Heart left ventricle (tissue), 13 donors: ENCODE data around the gene LSAMP.

Experiments
- POLR2A ChIP-seq, 2 donors: fragments of 450-650 bp; IDR thresholded peaks; one replicate each; pipeline ENCODE4 v1.6.1; 2017; ENCODE audit warnings: antibody characterized with exemption in 2 of 2, mild to moderate bottlenecking in 2 of 2, moderate library complexity in 2 of 2
- TF ChIP-seq, protein P1 (sequence below), 12 donors: fragments of 200-600 bp; sonication (generic) in 4 of 12; IDR thresholded peaks; one replicate each; pipeline versions ENCODE4 v1.5.0 to v1.8.0; 2018 to 2022; ENCODE audit warnings: antibody characterized with exemption in 12 of 12, mild to moderate bottlenecking in 5 of 12
- donor health status: ischemic (EF 13 %, LVEDD 7.1; RV severe dilation, severe dysfunction).
- donor health status: DM: no; HTN: yes; CAD: no.
- donor health status: DM: no; HTN: no; CAD: no.
- donor health status: ischemic (EF 25% LVEDD 6.9; RV normal size, moderate dysfunction).
- donor health status: ischemic (EF 25% LVEDD 5.7; RV mildly dilated, moderate dysfunction).
- donor health status: ischemic (EF 35%, LVEDD 5.7; RV mildly dilated, moderate dysfunction).
- donor health status: nonischemic (EF 11% LVEDD 7.7; RV severe dilation, severe dysfunction).
- donor health status: DM: yes; HTN: yes; CAD: no.
- donor health status: PGD.
- donor health status: ischemic (EF 29% LVEDD 5.4; RV normal size, mild dysfunction).
- donor health status: nonischemic (EF 23%, LVEDD 6.1; RV moderate dilation, normal function).

DNA sequence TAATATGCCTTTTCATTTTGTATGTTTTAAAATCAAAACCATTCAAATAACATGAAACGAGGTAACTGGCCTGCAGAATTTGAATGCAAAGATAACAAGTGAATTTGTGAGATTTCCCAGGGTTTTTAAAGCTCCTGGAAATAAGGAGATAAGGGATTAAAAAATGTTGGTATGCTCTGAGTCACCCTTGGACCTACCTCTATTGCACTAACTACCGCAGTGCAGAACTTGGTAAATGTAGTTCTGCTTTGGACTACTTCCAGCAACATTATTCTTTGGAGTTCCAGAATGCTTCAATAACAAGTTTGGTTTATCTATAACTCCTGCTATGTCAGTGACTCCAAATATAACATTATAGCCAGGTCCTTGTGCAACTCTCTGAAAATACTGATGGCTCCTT lies 620.2 kb downstream of the LSAMP start:
- TF ChIP-seq POLR2A (IDR thresholded peaks at IDR 0.05) = no peak
- TF ChIP-seq, protein P1, sequence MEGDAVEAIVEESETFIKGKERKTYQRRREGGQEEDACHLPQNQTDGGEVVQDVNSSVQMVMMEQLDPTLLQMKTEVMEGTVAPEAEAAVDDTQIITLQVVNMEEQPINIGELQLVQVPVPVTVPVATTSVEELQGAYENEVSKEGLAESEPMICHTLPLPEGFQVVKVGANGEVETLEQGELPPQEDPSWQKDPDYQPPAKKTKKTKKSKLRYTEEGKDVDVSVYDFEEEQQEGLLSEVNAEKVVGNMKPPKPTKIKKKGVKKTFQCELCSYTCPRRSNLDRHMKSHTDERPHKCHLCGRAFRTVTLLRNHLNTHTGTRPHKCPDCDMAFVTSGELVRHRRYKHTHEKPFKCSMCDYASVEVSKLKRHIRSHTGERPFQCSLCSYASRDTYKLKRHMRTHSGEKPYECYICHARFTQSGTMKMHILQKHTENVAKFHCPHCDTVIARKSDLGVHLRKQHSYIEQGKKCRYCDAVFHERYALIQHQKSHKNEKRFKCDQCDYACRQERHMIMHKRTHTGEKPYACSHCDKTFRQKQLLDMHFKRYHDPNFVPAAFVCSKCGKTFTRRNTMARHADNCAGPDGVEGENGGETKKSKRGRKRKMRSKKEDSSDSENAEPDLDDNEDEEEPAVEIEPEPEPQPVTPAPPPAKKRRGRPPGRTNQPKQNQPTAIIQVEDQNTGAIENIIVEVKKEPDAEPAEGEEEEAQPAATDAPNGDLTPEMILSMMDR (IDR thresholded peaks at IDR 0.05) = no peak
